Caco-2 (cell line): ENCODE results near the gene OS9. TPM values are rescaled to one million over a fixed set of nuclear protein-coding genes. Genes with fewer than 3 reads are reported as not detected.

Experiments used
- BruUV-seq: library from RNA; stranded (reverse); fragments of 400-500 nt; replicated peaks from 2 replicates; lab custom pipeline; 2021; lab: Mats Ljungman, UMichigan
- CTCF ChIA-PET: fragments of 300-600 bp; sonication (Branson Sonifier 250); formaldehyde crosslinking; loops from one replicate; lab custom pipeline; 2022; ENCODE audit warnings: antibody characterized with exemption; lab: Charles Lee
- POLR2A ChIA-PET: fragments of 300-600 bp; sonication (Branson Sonifier 250); formaldehyde crosslinking; loops from one replicate; lab custom pipeline; 2022; ENCODE audit warnings: antibody characterized with exemption; lab: Charles Lee
- DNase-seq, 2 experiments: peaks; one replicate each; pipeline versions ENCODE4 v3.0.0 to v3.0.0-alpha.2; 2020 to 2022
- H3K27me3 ChIP-seq: replicated peaks from 2 replicates; pipeline ENCODE4 v1.6.0; 2011; ENCODE audit warnings: low read length; ENCODE audit not compliant: control insufficient read depth, insufficient read depth
- H3K36me3 ChIP-seq: 2 replicates; pipeline ENCODE4 v1.5.1; 2011; ENCODE audit warnings: low read length; ENCODE audit not compliant: control insufficient read depth, insufficient read depth
- H3K4me1 ChIP-seq: fragments of 250-450 bp; sonication (Bioruptor Pico); 2 replicates; pipeline ENCODE4 v1.5.1; 2020; ENCODE audit warnings: mild to moderate bottlenecking
- H3K4me3 ChIP-seq: 2 replicates; pipeline ENCODE4 v1.5.1; 2011; ENCODE audit warnings: low read depth, mild to moderate bottlenecking, control low read depth, low read length
- H3K9me3 ChIP-seq: fragments of 250-450 bp; sonication (Bioruptor Pico); 2 replicates; pipeline ENCODE4 v1.5.1; 2020; ENCODE audit warnings: mild to moderate bottlenecking, moderate library complexity
- H3K27ac Mint-ChIP-seq: one replicate; pipeline ENCODE4 v1.8.0; 2022; ENCODE audit warnings: mixed read lengths; ENCODE audit not compliant: unreplicated experiment
- H3K27me3 Mint-ChIP-seq: one replicate; pipeline ENCODE4 v1.8.0; 2022; ENCODE audit warnings: mixed read lengths; ENCODE audit not compliant: insufficient read depth, unreplicated experiment
- H3K36me3 Mint-ChIP-seq: one replicate; pipeline ENCODE4 v1.8.0; 2022; ENCODE audit warnings: mild to moderate bottlenecking, mixed read lengths; ENCODE audit not compliant: insufficient read depth, unreplicated experiment
- H3K4me1 Mint-ChIP-seq: one replicate; pipeline ENCODE4 v1.8.0; 2022; ENCODE audit warnings: low read depth, mixed read lengths; ENCODE audit not compliant: unreplicated experiment
- H3K4me3 Mint-ChIP-seq: one replicate; pipeline ENCODE4 v1.8.0; 2022; ENCODE audit warnings: mild to moderate bottlenecking, moderate library complexity, mixed read lengths; ENCODE audit not compliant: unreplicated experiment
- H3K9me3 Mint-ChIP-seq: one replicate; pipeline ENCODE4 v1.8.0; 2022; ENCODE audit warnings: mixed read lengths; ENCODE audit not compliant: unreplicated experiment
- CTCF ChIP-seq, 2 experiments: fragments of 200-600 bp in 1 of 2; IDR thresholded peaks; 1 replicate in 1 of 2; 2 replicates in 1 of 2; pipeline versions ENCODE4 v1.5.1 to v1.8.0; 2011 to 2022; ENCODE audit warnings: antibody characterized with exemption in 1 of 2, control low read depth in 1 of 2, inconsistent platforms in 1 of 2, low read depth in 1 of 2, low read length in 1 of 2, mild to moderate bottlenecking in 1 of 2, moderate library complexity in 1 of 2; ENCODE audit not compliant: insufficient read depth in 1 of 2, severe bottlenecking in 1 of 2, unreplicated experiment in 1 of 2
- intact Hi-C: fragments of 100-400 bp; cut with micrococcal nuclease; formaldehyde crosslinking; loops from one replicate; pipeline ENCODE4 v1.10.0; 2022; ENCODE audit not compliant: unreplicated experiment
- total RNA-seq: library from RNA; stranded (reverse); gene quantifications from 2 replicates; pipeline ENCODE4 v1.2.3, GENCODE V29; 2022

The OS9 gene
- total RNA-seq, 1 experiment from 2014 or later = 182 TPM

- Mint-ChIP-seq H3K4me3 (peak overlapping the region; percentile 82), H3K9me3 (no peaks in the 10 kb centered on the region), H3K4me1 (peaks cover 20% of the 10 kb centered on the region), H3K36me3 (peaks cover 21% of the 10 kb centered on the region), H3K27me3 (no peaks in the 10 kb centered on the region), H3K27ac (no peak overlapping the region)
- Histone ChIP-seq H3K4me1 (0 out of 2 replicates have a peak, but pooled peaks cover 12% of the 10 kb centered on the region), H3K27me3 (no peaks in the 10 kb centered on the region), H3K9me3 (no peaks in the 10 kb centered on the region), H3K36me3 (no peaks in the 10 kb centered on the region), H3K4me3 (peak overlapping the region; percentile 67)
- TF ChIP-seq CTCF (IDR thresholded peaks at IDR 0.05; ENCODE audit: insufficient read depth in 1 of 2, low read depth in 1 of 2, low read length in 1 of 2, severe bottlenecking in 1 of 2, unreplicated experiment in 1 of 2) = peak; percentile 41 to 53
- intact Hi-C loops = no loop called here
- ChIA-PET CTCF (interaction anchor here (0.6 to 2.0 kb wide), 4 partner anchors 8 to 229 kb away, joined by 4 to 8 read pairs (median 6); partner anchors contain the start of genes CYP27B1 and TSPAN31), POLR2A (interaction anchor here (0.5 to 1.0 kb wide), 3 partner anchors 8 to 16 kb away, joined by 3 read pairs; partner anchors contain the start of genes EEF1AKMT3 and METTL1)
- no TSS peak for BruUV-seq
- peak in 1 of 2 experiments; percentile 52 for DNase-seq
Observed at GRCh38 chr12:57756406-57757341, 62.7 kb downstream of the OS9 start.

- no peaks in the 10 kb centered on the region for H3K27me3 Mint-ChIP-seq
- Histone ChIP-seq H3K9me3 (no peaks in the 10 kb centered on the region), H3K36me3 (no peaks in the 10 kb centered on the region), H3K4me3 (no peak overlapping the region), H3K4me1 (0 out of 2 replicates have a peak, but pooled peaks cover 12% of the 10 kb centered on the region), H3K27me3 (no peaks in the 10 kb centered on the region)
- H3K4me3 Mint-ChIP-seq = no peak overlapping the region
- no TSS peak for BruUV-seq
- no peak for DNase-seq
- POLR2A ChIA-PET = no interaction called here
- H3K4me1 Mint-ChIP-seq = peaks cover 19% of the 10 kb centered on the region
- TF ChIP-seq CTCF (IDR thresholded peaks at IDR 0.05; ENCODE audit: insufficient read depth in 1 of 2, low read depth in 1 of 2, low read length in 1 of 2, severe bottlenecking in 1 of 2, unreplicated experiment in 1 of 2) = no peak
- intact Hi-C loops = no loop called here
- no peak overlapping the region for H3K27ac Mint-ChIP-seq
- no peaks in the 10 kb centered on the region for H3K9me3 Mint-ChIP-seq
- CTCF ChIA-PET = no interaction called here
- peaks cover 11% of the 10 kb centered on the region for H3K36me3 Mint-ChIP-seq
Observed at GRCh38 chr12:57757771-57758170, 63.8 kb downstream of the OS9 start.

- H3K36me3 Mint-ChIP-seq = peaks cover 9% of the 10 kb centered on the region
- no TSS peak for BruUV-seq
- peaks cover 19% of the 10 kb centered on the region for H3K4me1 Mint-ChIP-seq
Observed at GRCh38 chr12:57758552-57759359, 64.8 kb downstream of the OS9 start.

More at GRCh38 chr12:57758552-57759359, 64.8 kb downstream of the OS9 start:
- Histone ChIP-seq H3K4me1 (0 out of 2 replicates have a peak, but pooled peaks cover 12% of the 10 kb centered on the region), H3K9me3 (no peaks in the 10 kb centered on the region), H3K4me3 (no peak overlapping the region), H3K27me3 (no peaks in the 10 kb centered on the region), H3K36me3 (no peaks in the 10 kb centered on the region)
- TF ChIP-seq CTCF (IDR thresholded peaks at IDR 0.05; ENCODE audit: insufficient read depth in 1 of 2, low read depth in 1 of 2, low read length in 1 of 2, severe bottlenecking in 1 of 2, unreplicated experiment in 1 of 2) = no peak
- intact Hi-C loops = no loop called here
- ChIA-PET CTCF (interaction anchor here (0.5 to 1.2 kb wide), 4 partner anchors 14 to 247 kb away, joined by 3 to 9 read pairs (median 5); partner anchors contain the start of gene TSPAN31), POLR2A (interaction anchor here (0.8 kb wide), 1 partner anchor 182 kb away, joined by 3 read pairs; the partner anchor contains the start of gene ATP23)
- no peaks in the 10 kb centered on the region for H3K27me3 Mint-ChIP-seq
- no peak for DNase-seq
- H3K27ac Mint-ChIP-seq = no peak overlapping the region
- H3K4me3 Mint-ChIP-seq = no peak overlapping the region
- H3K9me3 Mint-ChIP-seq = no peaks in the 10 kb centered on the region
